ENCODE data around the gene KRTAP15-1. TPM values are rescaled to one million over a fixed set of nuclear protein-coding genes. Genes with fewer than 3 reads are reported as not detected.

Gene KRTAP15-1
- total RNA-seq, 1 experiment from 2014 or later = not detected

GRCh38 chr21:30480145-30480544 lies 40.1 kb downstream of the KRTAP15-1 start, which contains the start of gene KRTAP19-1:
Gene KRTAP19-1, minus strand, starts transcription at chr21:30480367. Its CDS starts 50 bp downstream, at chr21:30480317.
- Histone ChIP-seq H3K18ac (ENCODE audit: insufficient read length, low read depth, low read length) (no peak within 1 kb of the TSS), H3K9ac (ENCODE audit: extremely low read depth, insufficient read length, low read length) (no peak within 1 kb of the TSS), H4K91ac (ENCODE audit: insufficient read length, low read depth, low read length) (no peak within 1 kb of the TSS), H3K56ac (ENCODE audit: insufficient read length, low read depth, low read length) (no peak within 1 kb of the TSS), H2BK15ac (ENCODE audit: low read depth, low read length) (no peak within 1 kb of the TSS), H3K9me3 (ENCODE audit: control insufficient read depth, low read depth, low read length) (peaks cover under 1% of the 10 kb centered on the region), H3K23me2 (ENCODE audit: insufficient read length, low read depth, low read length, poor library complexity, severe bottlenecking) (no peaks in the 10 kb centered on the region), H4K5ac (ENCODE audit: insufficient read length, low read depth, low read length) (no peak within 1 kb of the TSS), H2BK5ac (ENCODE audit: insufficient read length, low read length) (no peak within 1 kb of the TSS), H3K23ac (ENCODE audit: insufficient read length, low read depth, low read length) (no peak within 1 kb of the TSS), H4K8ac (replicated peaks; ENCODE audit: insufficient read length, low read depth, low read length) (no peak within 1 kb of the TSS), H2BK12ac (ENCODE audit: insufficient read length, low read depth, low read length) (no peak within 1 kb of the TSS), H3T11ph (ENCODE audit: low read length) (no peak within 1 kb of the TSS), H4K20me1 (ENCODE audit: control insufficient read depth, insufficient read depth, insufficient read length) (no peaks in the 10 kb centered on the region), H3K14ac (ENCODE audit: insufficient read depth, low read length) (no peak within 1 kb of the TSS), H2BK120ac (ENCODE audit: low read depth, low read length, poor library complexity, severe bottlenecking) (no peak within 1 kb of the TSS), H3K79me1 (ENCODE audit: insufficient read depth, low read depth, low read length, poor library complexity, severe bottlenecking) (no peaks in the 10 kb centered on the region), H2AK5ac (ENCODE audit: insufficient read length, low read length) (no peak within 1 kb of the TSS), H3K79me2 (ENCODE audit: insufficient read depth, low read length) (no peaks in the 10 kb centered on the region), H2AFZ (ENCODE audit: low read length) (no peak within 1 kb of the TSS), H3K27me3 (ENCODE audit: insufficient read depth, low read length) (no peaks in the 10 kb centered on the region), H3K4me2 (ENCODE audit: insufficient read depth, insufficient read length, low read length) (no peak within 1 kb of the TSS), H3K4me1 (ENCODE audit: insufficient read depth, low read length) (no peaks in the 10 kb centered on the region), H3K27ac (ENCODE audit: insufficient read length, low read depth, low read length) (no peak within 1 kb of the TSS), H2BK20ac (ENCODE audit: low read depth, low read length, poor library complexity, severe bottlenecking) (no peak within 1 kb of the TSS), H3K4ac (ENCODE audit: low read depth, low read length) (no peak within 1 kb of the TSS)
- Mint-ChIP-seq H3K4me3 (no peak within 1 kb of the TSS), H3K27me3 (ENCODE audit: low read depth) (no peaks in the 10 kb centered on the region), H3K4me1 (no peaks in the 10 kb centered on the region), H3K9me3 (peaks cover 2 to 3% of the 10 kb centered on the region in 2 experiments; a peak in 1 of 5 replicates), H3K27ac (peak within 1 kb of the TSS in 1 of 3 experiments; percentile 65; a peak in 1 of 7 replicates), H3K36me3 (ENCODE audit: insufficient read depth in 1 of 3, low read depth in 3 of 3) (peaks cover under 1 to 4% (median 2%) of the 10 kb centered on the region in 3 experiments; a peak in 2 of 7 replicates)
- no peak for DNase-seq
- TF ChIP-seq, protein P1, sequence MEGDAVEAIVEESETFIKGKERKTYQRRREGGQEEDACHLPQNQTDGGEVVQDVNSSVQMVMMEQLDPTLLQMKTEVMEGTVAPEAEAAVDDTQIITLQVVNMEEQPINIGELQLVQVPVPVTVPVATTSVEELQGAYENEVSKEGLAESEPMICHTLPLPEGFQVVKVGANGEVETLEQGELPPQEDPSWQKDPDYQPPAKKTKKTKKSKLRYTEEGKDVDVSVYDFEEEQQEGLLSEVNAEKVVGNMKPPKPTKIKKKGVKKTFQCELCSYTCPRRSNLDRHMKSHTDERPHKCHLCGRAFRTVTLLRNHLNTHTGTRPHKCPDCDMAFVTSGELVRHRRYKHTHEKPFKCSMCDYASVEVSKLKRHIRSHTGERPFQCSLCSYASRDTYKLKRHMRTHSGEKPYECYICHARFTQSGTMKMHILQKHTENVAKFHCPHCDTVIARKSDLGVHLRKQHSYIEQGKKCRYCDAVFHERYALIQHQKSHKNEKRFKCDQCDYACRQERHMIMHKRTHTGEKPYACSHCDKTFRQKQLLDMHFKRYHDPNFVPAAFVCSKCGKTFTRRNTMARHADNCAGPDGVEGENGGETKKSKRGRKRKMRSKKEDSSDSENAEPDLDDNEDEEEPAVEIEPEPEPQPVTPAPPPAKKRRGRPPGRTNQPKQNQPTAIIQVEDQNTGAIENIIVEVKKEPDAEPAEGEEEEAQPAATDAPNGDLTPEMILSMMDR (conservative IDR thresholded peaks at IDR 0.05) = no peak
- WGBS (ENCODE audit: extremely low coverage, insufficient read length, low lambda C conversion rate) = no CpG with 5 or more reads among the region's 7 CpGs

All from H9 (cell line).